Activated T-cell treated with anti-CD3 and anti-CD28 coated beads, Interleukin-2, amount 50 U/mL, for 1 hour (primary cell): ENCODE measurements around the gene GIT1.

Source experiments
- DNase-seq: peaks from one replicate; pipeline ENCODE4 v3.0.0-alpha.2; 2020

Gene GIT1

DNA sequence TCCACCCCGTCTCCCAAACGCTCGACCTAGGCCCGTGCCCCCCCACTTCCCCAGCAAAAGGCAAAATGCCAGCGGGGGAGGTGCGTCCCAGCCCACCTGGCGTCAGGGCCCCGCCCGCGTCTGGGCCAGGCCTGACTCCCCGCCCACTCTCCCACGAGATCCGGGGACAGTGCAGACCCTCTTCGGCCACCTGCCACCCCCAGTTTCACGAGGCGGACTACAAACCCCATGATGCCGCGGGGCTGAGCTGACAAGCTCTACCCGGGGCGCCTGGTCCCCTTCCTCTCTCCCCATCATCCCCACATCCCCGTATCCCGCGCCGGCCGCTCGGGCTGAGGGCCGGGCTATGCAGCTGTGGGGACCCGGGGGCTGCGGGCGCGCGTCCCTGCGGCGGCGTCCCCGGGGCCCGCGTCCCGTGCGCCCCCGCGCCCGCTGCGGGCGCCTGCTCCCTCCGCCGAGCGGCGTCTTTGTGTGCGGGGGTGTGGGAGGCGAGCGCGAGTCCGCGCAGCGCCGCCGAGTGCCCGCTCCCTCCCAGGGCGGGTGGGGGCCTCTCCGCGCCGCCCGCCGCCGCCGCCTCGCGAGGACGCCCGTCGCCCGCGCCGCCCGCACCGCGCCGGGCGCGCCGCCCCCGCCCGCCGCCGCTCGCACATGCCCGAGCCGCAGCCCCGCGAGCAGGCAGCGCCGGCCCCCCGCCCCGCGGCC lies 3.6 kb upstream of the GIT1 start, which contains the start of gene ANKRD13B:
ANKRD13B (plus strand) TSS at position 283 of the 702 bp plus-strand sequence. CDS start 490 bp downstream, outside the sequence.
- peak; percentile 56 for DNase-seq

DNA sequence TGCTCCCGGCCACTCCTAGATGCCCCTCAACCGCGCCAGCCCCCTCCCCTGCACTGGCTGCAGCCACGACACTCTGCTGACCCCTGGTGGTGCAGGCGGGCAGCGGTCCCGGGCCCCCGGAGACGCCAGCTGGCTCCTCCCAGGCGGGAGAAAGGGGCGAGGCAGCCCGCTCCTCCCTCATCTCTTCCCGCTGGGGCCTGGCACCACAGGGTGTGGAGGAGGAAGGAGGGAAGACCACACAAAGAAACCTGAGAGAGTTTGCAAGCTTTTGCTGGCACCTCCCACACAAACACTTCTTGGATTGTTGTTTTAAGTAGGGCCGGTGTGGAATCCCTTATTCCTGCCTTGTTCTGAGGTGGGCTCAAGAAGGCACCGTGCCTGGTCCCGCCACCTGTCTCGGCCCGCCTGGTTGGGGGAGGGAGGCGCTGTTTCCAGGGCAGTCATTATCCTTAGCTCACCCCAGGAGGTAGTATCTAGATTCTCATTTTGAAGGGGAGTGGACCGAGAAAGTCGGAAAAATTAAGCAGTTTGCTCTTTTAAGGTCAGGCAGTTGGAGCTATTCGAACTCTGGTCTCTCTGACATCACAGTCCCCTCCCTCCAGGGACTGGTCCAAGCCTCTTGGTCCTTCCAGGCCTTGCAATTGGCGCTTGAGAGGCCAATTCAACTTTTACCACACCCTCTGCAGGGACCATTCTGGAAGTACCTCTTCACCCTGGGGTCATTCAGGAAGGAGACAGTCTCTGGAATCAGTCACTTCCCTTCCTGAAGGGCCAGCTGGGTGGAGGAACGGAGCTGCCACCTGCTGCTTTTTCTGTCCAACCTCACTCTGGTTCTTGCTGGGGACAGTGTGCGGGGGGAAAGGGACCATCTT lies 2.5 kb upstream of the GIT1 start:
- peak; percentile 83 for DNase-seq

DNA sequence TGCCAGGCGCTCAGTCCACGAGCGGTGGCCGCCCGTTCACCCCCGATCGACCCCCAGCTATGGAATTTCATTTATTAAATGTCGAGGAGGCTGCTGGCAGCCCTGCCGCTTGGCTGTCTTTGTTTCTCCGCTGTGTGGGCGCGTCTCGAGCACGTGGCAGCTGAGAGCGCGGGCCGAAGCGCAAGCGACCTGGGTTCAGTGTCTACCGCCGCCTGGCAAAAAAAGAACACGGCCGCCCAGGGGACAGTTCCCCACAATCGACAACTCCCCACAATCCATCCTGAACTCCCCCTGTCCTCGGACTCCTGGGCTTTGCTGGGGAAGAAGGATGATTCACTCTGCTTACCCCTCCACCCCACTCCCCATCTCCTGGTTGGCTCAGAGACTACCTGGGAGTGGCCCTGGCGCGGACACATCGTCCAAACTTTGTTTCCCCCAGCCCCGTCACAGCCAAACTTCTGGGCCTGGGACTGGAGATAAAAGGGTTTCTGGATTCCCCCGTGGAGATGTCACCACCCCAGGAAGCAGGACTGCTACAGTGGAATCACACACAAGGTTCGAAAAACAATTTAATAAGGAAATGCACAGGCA lies 1.8 kb upstream of the GIT1 start:
- no peak for DNase-seq

DNA sequence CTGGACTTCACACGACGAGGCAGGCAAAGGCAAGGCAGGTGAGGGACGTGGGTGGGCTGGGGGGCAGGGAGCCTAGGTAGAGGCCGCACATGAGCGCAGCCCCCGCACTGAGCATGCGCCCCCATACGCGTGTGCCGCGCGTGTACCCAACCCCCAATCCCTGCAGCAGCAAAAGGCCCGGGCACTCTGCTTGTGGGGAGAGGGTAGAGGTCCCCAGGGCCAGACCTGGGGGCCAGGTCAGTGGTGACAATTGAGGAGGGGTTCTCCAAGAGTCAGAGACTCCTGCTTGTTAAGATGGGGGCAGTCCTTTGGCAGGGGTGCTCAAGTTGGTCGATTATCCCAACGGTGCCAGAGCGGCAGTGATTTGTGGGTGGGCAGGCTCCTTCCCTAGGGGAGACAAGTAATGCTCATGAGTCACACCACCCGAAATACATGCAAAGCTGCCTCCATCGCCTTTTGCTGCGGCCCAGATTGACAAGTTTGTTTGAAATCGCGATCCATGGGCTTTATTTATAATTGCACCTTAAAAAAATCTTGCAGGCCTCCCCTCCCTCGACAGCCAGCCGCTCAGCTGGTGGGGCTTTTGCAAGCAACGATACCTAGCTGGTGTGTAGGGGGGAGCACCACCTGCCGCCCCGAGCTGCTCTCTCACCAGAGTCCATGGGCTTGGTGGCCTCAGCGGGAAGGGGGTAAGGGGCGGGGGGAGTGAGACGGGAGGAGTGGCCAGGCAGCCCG lies 1.1 kb upstream of the GIT1 start:
- DNase-seq = peak; percentile 45

DNA sequence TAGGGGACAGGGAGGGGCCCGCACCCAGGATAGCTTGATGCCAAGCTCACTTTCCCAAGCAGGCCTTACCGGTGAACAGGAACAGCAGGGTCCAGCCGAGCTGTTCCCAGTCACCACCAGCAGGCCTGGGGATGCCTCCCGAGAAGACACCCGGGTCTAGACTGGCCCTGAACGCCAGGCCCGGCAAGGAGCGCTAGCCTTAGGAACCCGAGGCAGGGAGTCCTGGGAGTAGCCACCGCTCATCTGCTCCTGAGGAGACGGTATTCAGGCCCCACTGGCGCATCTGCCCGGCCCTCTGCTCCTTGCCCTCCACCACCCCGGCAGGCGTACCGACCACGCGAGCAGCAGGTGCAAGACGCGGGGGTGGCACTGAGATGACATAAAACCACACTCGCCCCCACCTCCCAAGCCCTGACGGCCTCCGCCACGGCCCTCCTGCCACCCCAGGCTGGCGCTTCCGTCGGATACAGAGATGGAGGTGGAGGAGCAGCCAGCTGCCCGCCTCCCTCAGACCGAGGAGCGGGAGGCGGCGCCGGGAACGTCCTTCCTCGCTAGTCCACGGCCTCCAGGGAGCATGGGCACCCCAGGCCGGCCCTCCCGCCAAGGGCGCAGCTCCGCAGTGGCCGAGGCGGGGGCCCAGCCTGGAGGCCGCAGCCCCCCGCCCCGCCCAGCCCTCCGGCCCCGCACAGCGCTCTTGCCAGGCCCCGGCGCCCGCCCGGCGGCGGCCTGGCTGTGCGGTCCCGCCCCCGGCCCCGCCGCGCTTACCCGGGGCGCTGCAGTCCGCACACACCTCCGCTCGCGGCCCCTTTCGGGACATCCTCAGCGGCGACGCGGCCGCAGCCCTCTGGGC lies 661 bp downstream of the GIT1 start:
- peak; percentile 57 for DNase-seq

DNA sequence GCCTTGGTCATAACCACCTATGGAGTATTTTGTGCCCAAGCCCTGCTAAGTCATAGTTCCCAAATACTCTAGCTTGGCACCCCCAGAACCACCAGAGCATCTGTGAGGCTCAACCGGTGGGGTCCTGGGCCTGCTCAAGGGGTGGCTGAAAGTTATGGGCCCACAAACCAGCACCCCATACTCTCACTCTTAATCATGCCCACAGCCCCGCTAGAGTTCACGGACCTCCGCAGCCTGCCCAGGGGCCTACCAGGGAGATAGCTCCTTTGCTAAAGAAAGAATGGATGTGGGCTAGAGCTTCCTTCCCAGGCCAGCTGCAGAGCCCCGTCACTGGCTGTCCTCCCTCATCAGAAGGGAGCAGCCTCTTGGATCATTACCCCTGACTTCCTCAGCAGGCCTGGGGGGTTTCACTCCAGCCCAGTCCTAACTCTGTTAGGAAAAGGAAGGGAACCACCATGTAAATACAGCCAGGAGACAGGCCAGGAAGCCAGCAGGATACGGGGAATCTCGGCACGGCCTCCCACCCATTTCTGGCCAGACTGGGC lies 1.4 kb downstream of the GIT1 start:
- no peak for DNase-seq

DNA sequence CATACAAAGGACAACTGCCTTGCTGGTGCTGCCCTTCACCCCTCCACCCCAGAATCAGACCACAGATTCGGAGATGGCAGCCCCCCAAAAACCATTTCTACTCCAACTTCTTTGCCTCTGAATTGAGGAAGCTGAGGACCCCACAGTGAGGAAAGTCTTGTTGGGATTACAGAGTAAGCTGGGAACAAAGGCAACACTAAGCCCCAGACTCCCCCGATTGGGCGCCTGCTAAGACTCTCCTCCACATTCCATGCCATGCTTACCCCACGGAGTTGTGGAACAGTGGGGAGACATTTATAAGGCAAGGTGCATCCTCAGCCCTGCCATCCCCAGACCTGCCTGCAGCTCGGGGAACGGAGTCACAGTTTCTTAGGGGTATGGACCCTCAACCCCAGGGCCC lies 1.9 kb downstream of the GIT1 start:
- no peak for DNase-seq

DNA sequence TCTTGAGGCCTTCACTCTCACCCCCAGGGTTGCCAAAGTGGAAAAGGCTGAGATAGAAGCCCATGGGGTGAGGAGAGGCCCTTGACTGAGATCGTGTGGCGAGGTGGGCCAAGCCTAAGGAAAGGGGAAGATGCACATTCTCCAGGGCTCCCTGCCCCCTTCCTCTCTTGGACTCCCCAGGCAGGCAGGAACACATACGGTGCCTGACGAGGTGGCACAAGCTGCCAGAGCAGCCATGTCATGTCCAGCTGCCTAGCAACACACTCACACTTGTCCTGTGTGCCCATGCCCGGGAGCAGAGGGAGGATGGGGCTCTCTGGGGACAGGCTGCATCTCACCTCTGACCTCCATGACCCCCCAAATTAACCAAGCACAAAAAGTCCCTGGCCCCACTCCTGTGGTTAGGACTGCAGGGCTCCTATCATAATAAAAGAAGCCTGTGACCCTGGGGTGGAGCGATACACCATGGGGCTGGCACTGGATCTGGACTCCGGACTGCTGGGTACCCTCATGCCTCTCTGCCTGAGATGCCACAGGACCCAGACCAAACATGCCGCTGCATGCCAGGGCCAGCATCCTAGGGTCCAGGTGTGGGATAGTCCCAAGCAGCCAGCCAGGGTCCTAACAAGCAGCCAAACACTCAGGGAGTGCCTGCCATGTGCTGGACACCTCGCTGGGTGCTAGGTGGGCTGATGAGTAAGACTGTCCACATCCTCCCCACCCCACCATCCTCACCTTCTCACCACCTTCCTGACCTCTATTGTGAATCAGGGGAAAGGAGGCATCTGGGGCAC lies 2.6 kb downstream of the GIT1 start:
- peak; percentile 14 for DNase-seq

DNA sequence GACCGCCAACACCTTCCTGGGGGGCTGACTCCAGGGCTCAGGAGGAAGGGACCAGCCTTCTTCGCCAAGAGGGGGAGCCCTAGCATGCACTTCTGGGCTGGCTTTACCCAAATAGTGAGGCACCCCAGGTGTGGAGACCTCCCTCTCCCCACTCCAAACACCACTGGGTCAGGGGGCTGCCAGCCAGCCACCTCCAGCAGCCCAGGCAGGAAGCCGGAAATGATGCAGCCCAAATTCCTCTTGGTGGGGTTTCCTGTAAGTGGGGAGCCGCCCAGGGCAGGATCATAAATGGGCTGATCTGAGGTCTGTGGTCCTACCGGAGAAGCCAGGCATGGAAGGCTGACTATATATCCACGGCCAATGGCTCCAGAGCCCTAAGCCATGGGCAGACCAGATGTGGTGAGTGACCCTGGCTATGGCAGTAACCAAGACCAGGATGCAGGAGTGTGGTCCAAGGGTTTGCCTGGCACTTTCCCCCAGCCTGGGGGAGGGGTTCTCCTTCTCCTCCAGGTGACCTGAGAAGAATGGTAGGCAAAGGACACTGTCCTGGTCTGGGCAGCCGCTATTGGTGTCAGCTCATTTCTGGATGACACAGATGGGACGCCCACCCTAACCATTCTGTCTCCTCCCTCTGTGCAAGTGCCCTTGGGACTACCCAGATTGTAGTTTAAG lies 4.2 kb downstream of the GIT1 start:
- DNase-seq = peak; percentile 50

DNA sequence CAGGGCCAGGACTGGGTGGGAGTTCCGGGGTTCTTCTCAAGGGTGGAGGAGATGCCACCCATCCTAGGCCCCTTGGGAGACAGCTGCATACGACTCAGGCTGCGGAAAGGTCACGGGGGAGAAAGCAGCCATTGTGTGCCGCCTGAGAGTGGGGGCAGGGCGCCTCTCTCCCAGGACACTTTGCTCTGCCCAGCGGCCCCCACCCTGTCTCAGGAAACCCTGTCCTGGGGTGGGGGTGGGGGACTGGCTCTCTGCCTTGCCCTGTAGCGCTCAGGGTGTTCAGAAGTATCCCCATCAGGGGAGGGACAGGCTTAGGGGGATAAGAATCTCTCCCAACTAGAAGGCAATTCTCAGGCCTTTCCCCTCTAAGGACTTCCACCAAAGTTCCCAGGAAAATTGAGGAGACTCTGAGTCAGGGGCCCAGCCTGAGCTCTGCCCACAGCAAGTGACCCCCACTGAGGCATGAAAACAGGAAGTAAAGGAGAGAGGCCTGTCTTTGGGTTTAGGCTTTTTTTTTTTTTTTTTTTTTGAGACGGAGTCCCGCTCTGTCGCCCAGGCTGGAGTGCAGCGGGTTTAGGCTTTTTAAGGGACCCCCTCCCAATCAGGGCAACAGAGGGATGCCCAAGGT lies 4.9 kb downstream of the GIT1 start:
- DNase-seq = peak; percentile 17

DNA sequence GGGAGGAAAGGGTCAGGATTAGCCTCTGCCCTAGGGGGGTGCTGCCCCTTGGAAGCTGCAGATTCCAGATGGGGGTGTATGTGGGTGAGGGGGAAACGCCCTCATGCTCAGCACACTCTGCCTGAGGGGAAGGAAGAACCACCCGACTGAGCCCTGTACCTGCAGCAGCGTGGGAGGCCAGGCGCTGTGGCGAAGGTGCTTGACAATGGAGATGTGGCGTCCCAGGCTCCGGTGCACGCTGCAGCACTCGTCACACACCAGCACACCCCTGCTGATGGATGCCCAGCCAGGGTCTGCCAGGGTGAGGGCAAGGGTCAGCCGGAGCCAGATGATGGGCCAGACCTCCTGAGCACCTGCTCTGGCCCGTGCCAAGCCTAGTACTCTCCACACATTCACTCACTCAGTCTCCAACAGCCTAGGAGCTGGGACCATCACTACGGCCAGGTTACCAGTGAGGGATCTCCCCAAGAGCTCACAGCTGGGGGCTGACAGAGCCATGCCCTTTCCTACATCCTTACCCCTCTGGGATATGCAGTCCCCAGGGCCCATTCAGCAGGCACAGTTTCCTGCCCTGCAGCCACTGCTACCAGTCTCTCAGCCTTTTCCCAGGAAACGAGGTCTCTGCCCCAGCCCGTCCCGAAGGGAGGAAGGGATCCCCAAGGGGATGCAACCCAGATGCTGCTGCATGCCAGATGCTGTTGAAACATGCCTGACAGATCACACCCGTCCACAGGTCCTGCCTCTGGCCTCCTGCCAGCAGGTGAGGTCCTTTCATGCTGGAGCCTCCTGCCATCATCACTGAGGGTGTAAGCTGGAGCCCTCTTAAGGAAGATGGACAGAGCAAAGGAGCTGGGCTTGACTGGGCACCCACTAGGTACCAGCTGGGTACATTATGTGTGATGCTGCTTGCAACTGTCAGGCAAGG lies 5.9 kb downstream of the GIT1 start:
- DNase-seq = no peak

DNA sequence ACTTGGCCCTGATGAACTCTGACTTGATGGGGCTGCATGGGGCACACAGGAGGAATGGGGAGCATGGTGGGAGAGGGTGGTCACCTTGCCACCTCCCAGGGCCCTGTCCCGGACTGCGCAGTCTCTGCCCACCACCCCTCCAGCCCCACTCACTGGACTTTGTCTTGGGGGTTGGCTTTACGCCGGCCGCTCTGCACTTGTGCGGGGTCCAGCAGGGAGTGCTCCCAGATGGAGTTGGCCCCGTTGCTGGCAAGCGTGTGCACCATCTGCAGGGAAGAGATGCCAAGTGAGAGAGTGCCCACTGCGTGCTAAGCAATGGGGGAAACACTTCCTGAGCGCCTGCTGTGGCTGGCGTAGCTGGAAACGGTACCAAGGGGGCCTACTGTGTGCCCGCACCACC lies 6.7 kb downstream of the GIT1 start:
- no peak for DNase-seq

DNA sequence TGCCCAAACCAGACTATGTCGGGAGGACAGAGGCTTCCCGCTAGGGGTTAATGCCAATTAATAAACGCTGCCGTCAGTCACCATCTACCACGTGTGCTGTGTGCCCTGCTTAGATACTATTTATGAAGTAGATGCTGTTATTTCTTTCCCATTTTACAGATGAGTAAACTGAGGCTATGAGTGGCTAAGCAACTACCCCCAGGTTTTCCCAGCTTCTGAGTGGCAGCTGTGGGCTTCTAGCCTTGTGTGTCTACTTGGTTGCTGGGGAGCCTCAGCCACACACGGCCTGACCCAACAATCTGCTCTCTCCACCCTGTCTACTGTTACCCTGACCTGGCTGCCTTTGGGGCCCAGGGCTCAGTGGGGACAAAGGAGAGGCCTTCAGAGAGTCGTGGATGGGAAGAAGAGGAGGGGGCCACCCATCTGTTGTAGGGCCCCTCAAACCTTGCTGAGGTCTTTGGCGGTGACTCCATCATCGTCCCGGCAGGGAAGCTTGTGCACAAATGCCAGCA lies 7.1 kb downstream of the GIT1 start:
- DNase-seq = no peak

DNA sequence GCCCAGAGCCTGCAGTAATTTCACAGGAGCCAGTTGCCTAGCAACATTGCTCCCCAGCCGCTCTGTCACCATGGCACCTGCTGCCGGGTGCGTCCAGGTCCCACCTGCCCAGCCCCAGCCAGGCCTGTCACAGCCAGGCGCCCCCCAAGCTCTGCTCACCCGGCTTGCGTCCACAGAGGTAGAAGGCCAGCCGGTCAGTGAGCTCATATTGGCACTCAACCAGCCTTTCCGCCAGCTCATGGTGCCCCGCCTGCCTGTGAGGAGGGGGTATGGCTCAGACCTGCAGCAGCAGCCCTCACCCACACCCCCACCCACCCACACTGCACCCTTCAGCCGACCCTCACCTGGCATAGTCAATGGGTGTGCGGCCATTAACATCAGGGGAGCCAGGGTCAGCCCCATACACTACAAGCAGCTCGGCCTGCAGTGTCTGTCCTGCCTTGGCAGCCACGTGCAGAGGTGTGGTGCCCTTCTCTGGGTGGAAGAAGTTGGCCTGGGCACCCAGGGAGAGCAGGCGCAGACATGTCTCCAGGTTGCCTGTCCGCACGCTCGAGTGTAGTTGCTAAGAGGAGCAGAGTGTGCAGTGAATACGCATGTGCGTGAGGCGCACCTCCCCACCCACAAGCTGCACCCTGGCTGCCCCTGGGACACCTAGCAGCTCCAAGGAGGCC lies 7.7 kb downstream of the GIT1 start:
- no peak for DNase-seq

DNA sequence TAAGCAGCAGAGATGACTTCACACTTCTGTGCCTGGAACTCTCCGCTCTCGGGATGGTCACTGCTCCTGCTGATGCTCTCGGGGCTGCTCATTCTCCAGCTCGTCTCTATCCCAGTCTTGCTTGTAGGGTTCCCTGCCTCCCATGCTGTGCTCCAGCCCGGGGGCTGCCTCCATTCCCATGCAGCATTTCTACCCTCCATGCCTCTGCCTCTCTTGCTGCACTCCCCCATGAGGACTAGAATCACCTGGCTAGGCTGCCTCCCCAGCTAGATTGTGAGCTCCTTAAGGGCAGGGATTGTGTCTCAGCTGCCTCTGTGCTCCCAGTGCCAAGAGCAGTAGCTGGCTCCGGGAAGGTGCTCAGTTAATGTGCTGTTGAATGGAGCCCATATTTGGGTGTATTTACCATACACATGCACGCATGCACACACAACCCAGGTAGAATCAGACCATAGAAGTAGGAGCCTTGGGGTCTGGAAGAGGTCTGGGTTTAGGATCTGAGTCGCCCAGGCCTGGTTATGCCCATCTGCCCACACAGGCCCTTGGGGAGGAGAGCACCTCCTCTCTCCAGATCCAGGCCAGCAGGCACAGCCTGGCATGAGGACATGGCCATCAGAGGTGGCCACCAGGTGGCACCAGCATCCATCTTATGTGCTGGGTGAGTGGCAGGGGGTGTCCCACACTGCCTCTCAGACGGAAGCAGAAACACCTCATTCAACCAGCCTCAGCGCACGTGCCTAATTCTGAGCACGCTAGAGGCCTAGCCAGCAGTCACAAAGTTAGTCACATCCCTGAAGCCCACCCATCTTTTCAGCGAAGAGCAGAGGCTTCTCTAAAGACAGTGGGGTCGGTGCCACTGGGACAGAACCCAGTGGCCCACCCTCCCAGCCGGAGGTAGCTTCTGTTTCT lies 9.3 kb downstream of the GIT1 start:
- peak; percentile 92 for DNase-seq

DNA sequence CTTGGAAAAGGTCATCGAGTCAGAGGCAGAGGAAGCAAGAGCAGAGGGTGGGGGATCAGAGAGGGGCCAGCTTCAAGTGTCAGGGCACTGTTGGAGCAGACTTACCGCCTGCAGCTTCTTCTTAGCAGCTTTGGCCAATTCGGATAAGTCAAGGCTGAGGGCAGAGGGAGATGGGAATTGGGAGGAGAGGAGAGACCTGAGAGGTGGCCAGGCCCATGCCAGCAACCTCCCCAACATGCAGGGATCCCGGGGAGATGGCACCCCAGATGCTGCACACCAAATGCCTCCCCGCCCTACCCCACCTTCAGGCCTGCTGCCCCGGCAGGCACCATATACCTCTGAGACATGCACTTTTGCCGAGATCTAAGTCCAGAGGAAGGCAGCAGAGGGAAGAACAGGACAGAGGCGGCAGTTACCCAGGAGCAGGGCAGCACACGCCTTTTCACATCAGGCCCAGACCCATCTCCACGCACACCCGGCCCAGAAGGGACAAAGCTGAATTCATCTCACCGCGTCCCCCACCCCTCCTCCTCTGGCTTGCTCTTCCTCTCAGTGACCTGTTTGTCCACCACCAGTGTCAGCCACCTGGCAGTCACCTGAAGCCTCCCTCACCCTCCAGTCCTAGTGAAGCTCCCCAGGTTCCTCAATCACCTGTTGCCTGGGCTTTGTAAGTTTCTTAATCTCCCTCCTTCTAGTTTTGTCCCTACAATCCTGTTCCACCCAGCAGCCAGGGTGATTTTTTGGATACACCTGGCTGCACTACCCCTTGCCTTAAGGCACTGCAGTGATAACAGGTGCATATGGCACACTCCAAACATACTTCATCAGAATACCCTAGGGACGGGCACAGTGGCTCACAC lies 10.6 kb downstream of the GIT1 start:
- no peak for DNase-seq
